ENCODE results near the gene C2orf68. TPM values are rescaled to one million over a fixed set of nuclear protein-coding genes. Genes with fewer than 3 reads are reported as not detected.
"Not testable (repeated sequence)": the region's sequence is repeated elsewhere in the genome, so short reads cannot be mapped to it uniquely, and the experiment has no call there.

Gene C2orf68, protein sequence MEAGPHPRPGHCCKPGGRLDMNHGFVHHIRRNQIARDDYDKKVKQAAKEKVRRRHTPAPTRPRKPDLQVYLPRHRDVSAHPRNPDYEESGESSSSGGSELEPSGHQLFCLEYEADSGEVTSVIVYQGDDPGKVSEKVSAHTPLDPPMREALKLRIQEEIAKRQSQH
- 40.0 and 47.9 TPM in 2 replicates for total RNA-seq (2014; rRNA removed; shearing (Covaris generic))

DNA sequence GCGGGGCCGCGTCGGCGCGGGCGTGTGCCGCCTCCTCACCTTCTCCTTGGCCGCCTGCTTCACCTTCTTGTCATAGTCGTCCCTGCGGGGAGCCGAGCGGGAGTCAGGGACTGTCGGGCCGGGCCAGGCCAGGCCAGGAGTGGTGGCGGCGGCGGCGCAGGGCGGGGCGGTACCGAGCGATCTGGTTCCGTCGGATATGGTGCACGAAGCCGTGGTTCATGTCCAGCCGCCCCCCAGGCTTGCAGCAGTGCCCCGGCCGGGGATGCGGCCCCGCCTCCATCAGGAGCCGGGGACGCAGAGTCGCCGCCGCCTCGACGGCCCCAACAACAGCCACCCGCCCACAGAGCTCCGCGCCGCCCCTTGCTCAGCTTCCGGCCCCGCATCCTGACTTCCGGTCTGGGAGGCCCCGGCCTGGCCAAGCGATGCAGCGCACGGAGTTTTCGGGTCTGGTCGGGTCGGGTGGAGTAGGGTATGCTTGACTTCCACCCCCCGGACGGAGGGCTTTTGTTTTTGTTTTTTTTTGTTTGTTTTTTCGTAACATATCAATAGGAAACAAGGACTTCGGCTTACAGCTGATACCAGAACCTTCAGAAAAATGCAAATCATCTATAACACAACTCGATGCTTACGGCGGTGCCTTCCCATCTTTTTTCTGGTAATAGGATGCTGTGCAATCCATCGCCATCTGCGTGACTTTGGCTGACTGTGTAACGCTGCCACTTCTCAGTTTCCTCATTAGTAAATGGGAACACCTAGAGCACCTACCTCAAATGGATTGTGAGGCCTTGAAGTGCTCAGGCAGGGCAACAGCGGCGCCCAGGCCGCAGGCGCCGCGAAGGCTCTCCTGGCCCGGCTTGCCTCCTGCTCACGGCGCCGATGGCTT is at the start of gene C2orf68:
C2orf68 (minus strand) TSS at position 362 of the 883 bp plus-strand sequence; CDS start at position 280, 82 bp downstream.
- peak; percentile 91 for DNase-seq (ENCODE audit: low spot score)

DNA sequence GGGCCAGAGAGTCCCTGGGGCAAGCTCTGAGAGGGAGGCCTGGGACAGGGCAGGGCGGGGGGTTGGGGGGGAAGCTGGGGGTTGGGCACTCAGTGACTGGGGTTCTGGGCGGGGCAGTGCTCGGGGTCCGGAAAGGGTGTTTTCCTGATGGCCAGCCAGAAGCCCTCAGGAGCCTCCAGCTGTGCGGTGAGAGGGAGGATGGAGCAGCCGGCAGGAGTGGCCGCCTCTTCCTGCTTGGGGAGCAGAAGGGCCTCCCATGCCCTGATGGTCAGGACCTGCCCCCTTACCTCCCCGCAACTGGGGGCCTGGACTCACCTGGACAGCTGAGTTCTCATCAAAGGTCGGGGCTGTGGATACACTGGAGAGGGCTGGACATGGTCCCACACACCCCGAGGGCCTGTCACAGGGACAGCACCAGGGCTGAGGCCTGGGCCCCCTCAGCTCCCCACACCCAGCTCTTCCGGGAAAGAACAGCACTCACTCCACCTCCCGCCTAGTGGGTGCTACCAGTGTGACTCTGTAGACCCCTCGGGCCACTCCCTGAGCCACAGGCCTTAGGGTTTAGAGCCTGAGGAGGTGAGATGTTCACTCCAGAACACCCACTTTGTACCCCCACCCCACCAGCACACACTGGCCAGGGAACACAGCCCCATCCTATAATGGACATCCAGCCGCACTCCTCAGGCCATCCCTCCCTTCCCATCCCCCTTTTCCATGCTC is 49.4 kb upstream of the C2orf68 start:
- DNase-seq (ENCODE audit: low spot score) = no peak

DNA sequence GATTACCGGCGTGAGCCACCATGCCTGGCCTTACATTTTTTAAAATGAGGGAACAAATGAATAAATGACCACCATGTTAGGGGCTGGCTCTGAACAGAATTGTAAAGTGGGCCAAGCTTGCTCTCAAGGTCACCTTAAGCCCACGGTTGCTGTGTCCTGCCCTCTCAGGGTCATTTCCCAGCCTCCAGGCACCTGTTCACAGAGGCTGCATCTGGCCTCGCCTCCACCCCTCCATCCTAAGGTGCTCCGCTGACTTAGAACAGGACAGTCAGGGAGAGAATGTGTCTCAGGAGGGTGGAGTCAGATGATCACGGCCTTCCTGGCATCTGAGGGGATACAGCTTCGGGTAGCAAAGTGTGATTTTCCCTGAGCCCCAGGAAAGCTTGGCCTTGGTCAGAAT is 48.9 kb upstream of the C2orf68 start:
- DNase-seq (ENCODE audit: low spot score) = no peak

DNA sequence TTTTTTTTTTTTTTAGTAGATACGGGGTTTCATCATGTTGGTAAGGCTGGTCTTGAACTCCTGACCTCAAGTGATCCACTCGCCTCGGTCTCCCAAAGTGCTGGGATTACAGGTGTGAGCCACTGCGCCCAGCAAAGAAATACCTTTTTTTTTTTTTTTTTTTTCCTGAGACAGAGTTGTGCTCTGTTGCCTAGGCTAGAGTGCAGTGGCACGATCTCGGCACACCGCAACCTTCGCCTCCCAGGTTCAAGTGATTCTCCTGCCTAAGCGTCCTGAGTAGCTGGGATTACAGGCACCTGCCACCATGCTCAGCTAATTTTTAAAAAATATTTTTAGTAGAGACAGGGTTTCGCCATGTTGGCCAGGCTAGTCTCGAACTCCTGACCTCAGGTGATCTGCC is 48.4 kb upstream of the C2orf68 start:
- DNase-seq (ENCODE audit: low spot score) = not testable (repeated sequence)

DNA sequence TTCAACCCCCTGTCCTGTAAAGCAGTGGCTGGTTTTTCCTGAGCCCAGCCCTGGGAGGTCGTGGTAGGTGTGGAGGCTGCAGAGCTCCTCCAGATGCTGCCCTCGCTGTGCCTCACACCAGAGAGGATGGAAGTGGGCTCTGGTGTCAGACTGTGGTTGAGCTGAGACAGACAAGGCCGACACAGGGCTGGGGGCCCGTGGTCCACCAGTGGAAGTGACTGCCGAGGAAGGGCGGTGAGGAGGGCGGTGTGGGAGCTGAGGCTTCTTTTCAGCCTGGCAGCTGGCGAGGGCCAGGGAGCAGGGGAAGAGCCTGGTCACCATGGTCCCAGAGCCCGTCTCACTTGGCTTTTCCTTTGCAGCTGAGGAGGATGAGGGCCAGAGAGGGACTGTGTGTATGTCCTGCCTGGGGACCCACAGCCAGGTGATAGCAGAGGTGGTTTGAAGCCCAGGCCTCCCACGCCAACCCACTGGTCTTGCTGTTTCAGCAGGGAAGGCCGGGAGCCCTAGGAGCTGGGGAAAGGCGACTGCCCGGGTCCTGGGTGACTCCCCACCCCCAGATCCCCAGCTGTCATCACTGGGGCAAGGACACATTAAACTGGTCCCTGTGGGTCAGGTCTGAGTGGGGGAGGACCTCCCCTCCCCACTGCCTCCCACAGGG is 47.6 kb upstream of the C2orf68 start:
- DNase-seq (ENCODE audit: low spot score) = no peak

DNA sequence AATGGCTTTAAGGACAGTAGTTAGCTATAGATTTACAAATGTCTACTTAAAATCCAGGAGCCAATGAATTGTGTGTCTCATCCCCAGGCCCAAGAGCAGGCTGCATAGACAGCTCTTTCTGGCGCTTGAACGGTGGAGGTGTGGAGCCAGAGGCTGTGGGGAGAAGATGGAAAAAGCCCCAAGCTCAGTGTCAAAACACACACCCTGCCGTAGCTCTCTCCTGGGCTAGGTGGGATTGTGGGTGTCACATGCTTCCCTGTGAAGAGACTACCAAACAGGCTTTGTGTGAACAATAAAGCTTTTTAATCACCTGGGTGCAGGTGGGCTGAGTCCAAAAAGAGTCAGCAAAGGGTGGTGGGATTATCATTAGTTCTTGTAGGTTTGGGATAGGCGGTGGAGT is 45.5 kb upstream of the C2orf68 start:
- DNase-seq (ENCODE audit: low spot score) = not testable (repeated sequence)

DNA sequence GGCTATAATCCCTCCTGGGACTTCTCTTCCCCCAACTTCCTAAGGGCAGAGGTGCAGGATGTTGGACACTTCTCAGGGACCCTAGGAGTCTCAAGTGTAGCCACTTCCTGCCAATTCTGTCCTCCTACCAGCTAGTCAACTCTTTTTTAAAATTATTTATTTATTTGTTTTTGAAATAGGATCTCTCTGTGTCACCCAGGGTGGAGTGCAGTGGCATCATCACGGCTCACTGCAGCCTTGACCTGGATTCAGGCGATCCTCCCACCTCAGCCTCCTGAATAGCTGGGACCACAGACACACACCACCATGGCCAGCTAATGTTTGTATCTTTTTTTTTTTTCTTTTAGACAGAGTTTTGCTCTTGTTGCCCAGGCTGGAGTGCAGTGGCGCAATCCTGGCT is 44.6 kb upstream of the C2orf68 start:
- no peak for DNase-seq (ENCODE audit: low spot score)

DNA sequence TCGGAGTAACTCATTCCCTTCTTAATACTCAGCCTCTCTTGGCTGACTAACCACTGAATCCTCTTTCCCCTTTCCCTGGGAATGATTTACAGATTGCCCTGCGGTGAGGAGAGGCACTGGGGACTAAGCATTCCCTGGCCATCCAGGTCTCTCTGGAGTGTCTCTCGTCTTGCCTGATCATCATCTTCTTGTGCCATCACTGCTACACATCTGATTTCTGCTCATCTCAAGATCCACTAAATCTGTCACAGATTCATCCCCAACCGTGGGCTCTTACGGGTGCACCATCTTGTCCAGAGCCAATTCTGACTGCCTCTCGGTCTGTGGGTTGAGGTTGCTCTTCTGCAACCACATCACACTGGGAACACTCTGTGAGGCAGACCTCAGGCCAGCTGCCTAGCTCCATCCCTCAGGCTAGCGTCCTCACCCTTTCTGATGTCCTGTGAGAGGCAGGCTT is 44.1 kb upstream of the C2orf68 start:
- no peak for DNase-seq (ENCODE audit: low spot score)

DNA sequence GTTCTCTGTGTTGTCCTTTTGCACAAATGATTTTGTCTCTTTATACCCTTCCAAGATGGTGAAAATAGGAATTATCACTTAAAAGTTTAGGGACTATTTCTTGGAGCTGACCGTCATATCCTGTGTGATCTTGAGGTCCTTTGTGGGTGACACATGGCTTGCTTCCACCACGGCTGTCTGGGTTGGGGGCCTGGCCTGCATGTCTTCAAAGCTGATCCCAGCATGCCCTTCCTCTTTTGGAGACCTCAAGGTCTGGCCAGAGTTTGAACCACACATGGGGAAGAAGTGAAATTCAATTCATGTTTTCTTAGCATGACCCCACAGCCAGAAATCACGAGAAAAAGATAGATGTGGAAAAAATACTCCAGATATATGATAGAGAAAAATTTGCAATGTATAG is 42.1 kb upstream of the C2orf68 start:
- no peak for DNase-seq (ENCODE audit: low spot score)

DNA sequence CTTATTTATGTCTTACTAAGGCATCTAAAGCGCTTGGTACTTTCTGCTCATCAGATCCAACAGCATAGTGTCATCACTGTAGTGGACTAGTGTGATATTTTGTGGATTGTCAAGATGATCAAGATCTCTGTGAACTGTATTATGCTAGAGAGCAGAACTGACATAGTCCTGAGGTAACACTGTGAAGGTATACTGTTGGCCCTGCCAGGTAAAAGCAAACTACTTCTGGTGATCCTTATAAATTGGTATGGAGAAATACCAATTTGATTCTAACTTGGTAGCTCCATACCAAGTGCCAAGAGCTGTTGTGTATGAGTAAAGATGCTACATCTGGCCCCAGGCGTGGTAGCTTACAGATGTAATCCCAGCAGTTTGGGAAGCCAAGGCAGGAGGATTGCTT is 40.2 kb upstream of the C2orf68 start:
- DNase-seq (ENCODE audit: low spot score) = no peak

DNA sequence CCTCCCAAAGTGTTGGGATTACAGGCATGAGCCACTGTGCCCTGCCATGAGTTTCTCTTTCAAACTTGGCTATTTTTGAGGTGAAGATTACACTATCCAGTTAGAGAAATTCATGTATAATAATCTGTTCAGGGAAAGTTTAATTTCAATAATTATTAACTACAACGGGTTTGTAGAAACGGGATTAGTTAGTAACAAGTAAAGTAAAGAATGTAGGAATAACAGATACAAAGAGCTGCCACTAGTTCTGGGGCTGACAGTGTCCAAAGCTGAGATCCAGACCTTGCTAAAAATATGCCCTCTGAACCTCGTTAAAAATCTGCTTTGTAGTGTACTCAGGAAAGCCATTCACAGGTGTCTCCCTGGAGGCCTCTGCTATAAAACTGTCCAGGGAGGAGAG is 39.2 kb upstream of the C2orf68 start:
- DNase-seq (ENCODE audit: low spot score) = no peak

DNA sequence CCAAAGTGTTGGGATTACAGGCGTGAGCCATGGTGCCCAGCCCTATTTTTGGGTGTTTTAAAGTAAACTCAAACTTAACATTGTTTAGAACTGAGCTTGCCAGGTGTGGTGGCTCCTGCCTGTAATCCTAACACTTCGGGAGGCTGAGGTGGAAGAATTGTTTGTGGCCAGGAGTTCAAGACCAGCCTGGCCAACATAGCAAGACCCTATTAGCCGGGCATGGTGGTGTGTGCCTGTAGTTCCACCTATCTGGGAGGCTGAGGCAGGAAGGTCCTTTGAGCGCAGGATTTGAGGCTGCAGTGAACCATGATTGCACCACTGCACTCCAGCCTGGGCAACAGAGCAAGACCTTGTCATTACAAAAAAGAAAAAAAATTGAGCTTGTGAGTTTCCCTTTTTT is 38.6 kb upstream of the C2orf68 start:
- no peak for DNase-seq (ENCODE audit: low spot score)

DNA sequence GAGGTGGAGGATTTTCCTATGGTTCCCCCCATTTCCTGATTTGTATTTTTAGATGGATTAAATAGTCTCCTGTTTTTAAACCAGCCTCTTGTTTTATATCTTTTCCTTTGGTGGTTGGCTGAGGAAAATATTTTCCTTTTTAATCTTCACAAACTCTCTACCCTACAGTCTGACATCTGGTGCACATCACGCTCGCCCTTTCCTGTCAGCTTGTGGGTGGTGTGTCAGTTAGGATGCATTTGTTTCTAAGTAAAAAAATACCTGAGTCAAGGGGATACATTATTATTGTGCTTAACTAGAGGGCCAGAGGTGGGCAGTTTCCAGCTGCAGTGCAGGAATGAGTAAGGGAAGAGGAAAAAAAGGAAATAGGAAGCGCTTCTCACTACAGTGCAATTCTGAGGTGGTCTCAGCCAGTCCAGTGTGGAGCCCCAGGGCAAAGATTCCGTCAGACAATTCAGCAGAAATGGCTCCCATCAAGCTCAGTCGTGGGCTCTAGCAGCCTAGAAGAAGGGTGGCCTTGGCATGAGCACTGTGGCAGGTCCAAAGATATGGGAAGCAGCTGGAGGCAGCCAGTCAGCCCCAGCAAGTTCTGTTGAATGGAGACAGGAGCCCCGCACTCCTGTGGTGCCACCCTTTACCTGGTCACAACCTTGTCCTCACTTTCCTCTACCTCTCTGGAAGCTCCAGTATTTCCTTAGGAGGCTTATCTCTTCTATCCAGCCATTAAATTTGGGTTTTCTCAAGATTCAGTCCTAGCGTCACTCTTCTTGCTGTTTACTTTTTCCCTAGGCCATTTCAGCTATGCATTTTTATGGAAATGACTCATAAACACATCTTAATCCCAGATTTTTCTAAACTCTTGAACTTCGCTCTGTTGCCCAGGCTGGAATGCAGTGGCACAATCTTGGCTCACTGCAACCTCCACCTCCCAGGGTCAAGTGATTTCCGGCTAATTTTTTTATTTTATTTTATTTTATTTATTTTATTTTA is 37.6 kb upstream of the C2orf68 start:
- DNase-seq (ENCODE audit: low spot score) = no peak

DNA sequence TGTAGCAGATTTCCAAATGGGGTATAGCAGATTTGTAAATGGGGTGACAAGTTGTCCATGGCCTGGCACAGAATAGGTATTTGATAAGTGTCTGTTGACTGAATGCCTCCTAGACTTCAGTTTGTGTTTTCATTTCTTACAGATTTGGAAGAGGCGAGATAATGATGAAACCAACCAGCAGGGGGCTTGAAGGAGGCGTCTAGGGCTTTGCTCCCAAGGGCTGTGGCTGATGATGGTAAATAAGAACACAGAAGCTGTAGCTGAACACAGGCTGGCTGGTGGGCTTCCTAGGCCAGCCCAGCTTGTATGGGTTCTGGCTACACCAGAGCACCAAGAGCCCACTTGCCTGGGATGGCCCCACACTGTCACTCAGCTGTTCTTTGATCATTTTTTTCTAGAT is 36.8 kb upstream of the C2orf68 start:
- peak; percentile 55 for DNase-seq (ENCODE audit: low spot score)

DNA sequence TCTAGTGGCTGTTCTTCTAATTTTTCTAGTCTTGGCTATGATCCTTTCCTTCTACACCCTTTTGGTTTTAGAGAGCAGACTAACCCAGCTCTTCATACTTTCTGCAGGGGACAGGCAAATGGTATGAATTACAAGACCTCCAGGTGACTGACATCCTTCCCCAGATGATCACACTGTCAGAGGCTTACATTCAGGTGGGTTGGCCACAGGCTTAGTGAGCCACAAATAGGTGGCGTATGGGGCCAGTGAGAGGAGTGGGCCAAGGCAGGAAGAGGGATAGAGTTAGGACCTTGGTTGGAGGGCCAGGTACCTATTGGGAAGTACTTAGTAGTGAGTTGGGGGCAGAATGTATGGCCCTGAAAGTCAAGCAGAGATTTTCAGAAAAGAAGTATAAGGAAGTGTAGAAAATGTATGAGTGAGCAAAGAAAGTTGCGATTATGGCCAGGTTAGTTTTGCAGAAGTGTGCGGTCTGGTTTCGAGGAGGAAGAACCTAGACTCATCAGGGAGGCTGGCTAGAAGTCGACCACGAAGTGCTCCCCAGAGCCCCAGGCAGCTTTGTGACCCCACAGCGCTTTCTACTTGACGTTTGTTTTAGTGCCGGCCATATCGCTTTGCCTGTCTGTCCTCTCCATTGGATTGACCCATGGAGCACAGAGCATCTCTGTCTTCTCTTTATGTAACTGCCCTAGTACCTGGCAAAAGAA is 36.1 kb upstream of the C2orf68 start:
- no peak for DNase-seq (ENCODE audit: low spot score)

DNA sequence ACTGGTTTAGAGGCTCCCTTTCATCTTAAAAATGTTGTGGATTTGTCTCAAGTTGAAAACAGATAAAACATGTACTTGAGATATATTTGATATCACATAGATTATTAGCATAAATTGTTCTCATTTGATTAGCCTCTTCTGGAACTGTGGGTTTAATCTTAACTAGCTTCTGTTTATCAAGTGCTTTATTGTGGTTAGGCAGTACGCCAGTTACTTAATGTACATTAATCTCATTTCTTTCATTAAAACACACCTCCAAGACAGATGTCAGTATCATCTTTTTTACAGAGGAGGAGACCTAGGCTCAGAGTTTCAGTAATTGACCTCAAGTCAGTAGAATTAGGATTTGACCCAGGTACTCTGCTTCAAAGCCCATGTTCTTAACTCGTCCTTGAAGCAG is 34.3 kb upstream of the C2orf68 start:
- DNase-seq (ENCODE audit: low spot score) = no peak

DNA sequence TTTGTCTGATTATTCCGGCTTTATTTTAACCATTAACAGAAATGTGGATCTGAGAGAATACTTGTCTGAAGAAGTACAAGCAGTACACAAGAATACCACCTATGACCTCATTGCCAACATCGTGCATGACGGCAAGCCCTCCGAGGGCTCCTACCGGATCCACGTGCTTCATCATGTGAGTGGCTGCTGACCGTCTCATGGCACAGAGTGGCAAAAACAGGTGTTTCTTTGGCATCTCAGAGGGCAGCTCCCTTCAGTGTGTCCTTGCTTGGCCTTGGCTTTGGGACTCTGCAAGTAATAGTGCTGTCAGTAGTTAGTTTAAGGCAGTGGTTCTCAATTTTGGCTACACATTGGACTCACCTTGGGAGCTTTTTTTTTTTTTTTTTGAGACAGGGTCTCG is 33.0 kb upstream of the C2orf68 start:
- DNase-seq (ENCODE audit: low spot score) = no peak

DNA sequence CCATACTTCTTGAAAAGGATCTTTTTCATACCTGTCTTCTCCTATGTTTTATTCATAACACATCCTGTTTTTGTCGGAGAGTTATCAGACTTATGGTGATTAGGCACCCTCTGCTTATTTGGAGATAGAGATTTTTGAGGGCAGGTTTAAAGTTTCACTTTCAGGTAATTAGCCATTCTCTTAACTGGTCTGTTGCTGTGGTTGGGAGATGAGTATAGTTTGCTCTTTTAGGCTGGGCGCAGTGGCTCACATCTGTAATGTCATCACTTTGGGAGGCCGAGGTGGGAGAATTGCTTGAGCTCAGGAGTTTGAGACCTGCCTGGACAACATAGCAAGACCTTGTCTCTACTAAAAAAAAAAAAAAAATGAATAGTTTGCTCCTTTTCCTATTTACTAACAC is 30.9 kb upstream of the C2orf68 start:
- no peak for DNase-seq (ENCODE audit: low spot score)

DNA sequence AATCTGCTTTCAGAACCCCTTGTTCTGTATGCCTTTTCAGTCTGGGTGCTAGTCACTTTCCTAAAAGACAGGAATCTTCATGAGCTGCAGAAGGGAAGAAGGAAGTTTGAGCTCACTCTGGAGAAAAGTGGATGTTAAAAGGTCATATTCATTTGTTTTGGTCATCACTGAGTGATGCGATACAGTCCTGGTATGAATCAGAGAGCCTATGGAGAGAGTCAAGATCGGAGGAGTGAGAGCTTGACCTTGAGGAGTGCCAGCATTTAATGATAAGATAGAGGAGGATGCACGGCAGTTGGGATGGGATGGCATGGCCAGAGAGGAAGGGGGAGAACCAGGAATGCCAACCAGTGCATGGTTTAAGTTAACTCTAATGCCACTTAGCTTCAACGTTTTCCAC is 23.8 kb upstream of the C2orf68 start:
- no peak for DNase-seq (ENCODE audit: low spot score)

DNA sequence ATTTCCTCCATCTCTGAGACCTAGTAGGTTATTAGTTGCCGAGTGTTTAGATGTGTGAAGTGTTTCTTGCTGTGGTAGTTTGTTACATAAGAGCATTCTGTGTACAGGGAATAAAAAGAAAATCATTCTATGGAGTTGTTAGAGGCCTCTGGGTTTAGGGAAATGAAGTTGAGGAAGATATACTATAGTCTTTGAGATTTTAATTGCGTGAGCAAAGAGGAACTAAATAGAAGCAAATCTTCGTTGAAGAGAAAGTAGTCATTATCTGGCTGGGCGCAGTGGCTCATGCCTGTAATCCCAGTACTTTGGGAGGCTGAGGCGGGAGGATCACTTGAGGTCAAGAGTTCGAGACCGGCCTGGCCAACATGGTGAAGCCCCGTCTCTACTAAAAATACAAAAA is 23.1 kb upstream of the C2orf68 start:
- DNase-seq (ENCODE audit: low spot score) = no peak

Measured in HT-29 (cell line).